ENCODE data around the gene CENPP. TPM values are rescaled to one million over a fixed set of nuclear protein-coding genes. Genes with fewer than 3 reads are reported as not detected.

The CENPP gene
- total RNA-seq, 1 donor from 2014 or later: 4.3 TPM

GRCh38 chr9:92463984-92464383 is 138.2 kb downstream of the CENPP start:
- ATAC-seq (no peak), DNase-seq (no peak)
- Histone ChIP-seq H3K9me3 (no peaks in the 10 kb centered on the region), H3K27me3 (ENCODE audit: low read depth) (no peaks in the 10 kb centered on the region), H3K36me3 (no peaks in the 10 kb centered on the region), H3K27ac (no peak overlapping the region), H3K4me3 (no peak overlapping the region), H3K4me1 (no peaks in the 10 kb centered on the region)
- TF ChIP-seq CTCF (IDR thresholded peaks at IDR 0.05): no peak
- intact Hi-C loops (cut with DNase I): no loop called here

- intact Hi-C loops (cut with DNase I): no loop called here
- Histone ChIP-seq H3K27me3 (ENCODE audit: low read depth) (no peaks in the 10 kb centered on the region), H3K9me3 (no peaks in the 10 kb centered on the region), H3K4me1 (no peaks in the 10 kb centered on the region), H3K27ac (no peak overlapping the region), H3K36me3 (no peaks in the 10 kb centered on the region), H3K4me3 (no peak overlapping the region)
- no peak for ATAC-seq
- no peak for DNase-seq
- TF ChIP-seq CTCF (IDR thresholded peaks at IDR 0.05): no peak
Measured at GRCh38 chr9:92467041-92467440, 141.3 kb downstream of the CENPP start.

- ATAC-seq: no peak
- Histone ChIP-seq H3K27ac (no peak overlapping the region), H3K36me3 (no peaks in the 10 kb centered on the region), H3K27me3 (ENCODE audit: low read depth) (no peaks in the 10 kb centered on the region), H3K4me3 (no peak overlapping the region), H3K4me1 (no peaks in the 10 kb centered on the region), H3K9me3 (no peaks in the 10 kb centered on the region)
- DNase-seq: no peak
- intact Hi-C loops (cut with DNase I): no loop called here
- TF ChIP-seq CTCF (IDR thresholded peaks at IDR 0.05): no peak
Measured at GRCh38 chr9:92467511-92467910, 141.8 kb downstream of the CENPP start.

GRCh38 chr9:92468206-92468605 is 142.5 kb downstream of the CENPP start:
- no peaks in the 10 kb centered on the region for H3K4me1 ChIP-seq
- no peak for DNase-seq
- no peak overlapping the region for H3K27ac ChIP-seq
- no peak for TF ChIP-seq CTCF (IDR thresholded peaks at IDR 0.05)
- H3K4me3 ChIP-seq: no peak overlapping the region
- ATAC-seq: no peak
- H3K36me3 ChIP-seq: no peaks in the 10 kb centered on the region
- H3K27me3 ChIP-seq (ENCODE audit: low read depth): no peaks in the 10 kb centered on the region
- intact Hi-C loops (cut with DNase I): no loop called here
- no peaks in the 10 kb centered on the region for H3K9me3 ChIP-seq

- intact Hi-C loops (cut with DNase I): no loop called here
- ATAC-seq (no peak), DNase-seq (no peak)
- H3K36me3 ChIP-seq: no peaks in the 10 kb centered on the region
- no peak overlapping the region for H3K27ac ChIP-seq
- no peaks in the 10 kb centered on the region for H3K9me3 ChIP-seq
- no peaks in the 10 kb centered on the region for H3K4me1 ChIP-seq
- no peak overlapping the region for H3K4me3 ChIP-seq
- H3K27me3 ChIP-seq (ENCODE audit: low read depth): no peaks in the 10 kb centered on the region
- TF ChIP-seq CTCF (IDR thresholded peaks at IDR 0.05): no peak
Measured at GRCh38 chr9:92474587-92474986, 148.8 kb downstream of the CENPP start.

GRCh38 chr9:92476962-92477361 is 151.2 kb downstream of the CENPP start:
- intact Hi-C loops (cut with DNase I): no loop called here
- H3K4me3 ChIP-seq: no peak overlapping the region
- no peak for DNase-seq
- no peak overlapping the region for H3K27ac ChIP-seq
- H3K9me3 ChIP-seq: no peaks in the 10 kb centered on the region
- H3K27me3 ChIP-seq (ENCODE audit: low read depth): no peaks in the 10 kb centered on the region
- no peak for TF ChIP-seq CTCF (IDR thresholded peaks at IDR 0.05)
- no peak for ATAC-seq
- H3K4me1 ChIP-seq: peaks cover 12% of the 10 kb centered on the region
- no peaks in the 10 kb centered on the region for H3K36me3 ChIP-seq
